PC-9 (cell line): Measurements from ENCODE around the gene MIOS. TPM values are rescaled to one million over a fixed set of nuclear protein-coding genes. Genes with fewer than 3 reads are reported as not detected.

Experiments used
- BruUV-seq: library from RNA; stranded (reverse); fragments of 400-500 nt; replicated peaks from 2 replicates; lab custom pipeline; 2021; lab: Mats Ljungman, UMichigan
- CTCF ChIA-PET: fragments of 300-600 bp; sonication (Branson Sonifier 250); formaldehyde crosslinking; loops from one replicate; lab custom pipeline; 2022; ENCODE audit warnings: antibody characterized with exemption; lab: Charles Lee
- POLR2A ChIA-PET: fragments of 300-600 bp; sonication (Branson Sonifier 250); formaldehyde crosslinking; loops from one replicate; lab custom pipeline; 2022; ENCODE audit warnings: antibody characterized with exemption; ENCODE audit not compliant: unreplicated experiment; lab: Charles Lee
- DNase-seq, 2 experiments: peaks; one replicate each; pipeline versions ENCODE4 v3.0.0 to v3.0.0-alpha.2; 2015 to 2022; ENCODE audit warnings: mixed read lengths in 1 of 2
- H2AFZ ChIP-seq: fragments of 200-600 bp; sonication (generic); 2 replicates; pipeline ENCODE4 v1.8.1; 2017; ENCODE audit warnings: antibody characterized with exemption
- H3F3A ChIP-seq: fragments of 200-600 bp; sonication (generic); 2 replicates; pipeline ENCODE4 v1.8.1; 2017; ENCODE audit warnings: antibody characterized with exemption, mild to moderate bottlenecking, low read depth; ENCODE audit not compliant: insufficient read depth
- H3K27ac ChIP-seq: fragments of 200-600 bp; sonication (generic); 2 replicates; pipeline ENCODE4 v1.6.1; 2016; ENCODE audit warnings: mixed run types
- H3K27me3 ChIP-seq: fragments of 200-600 bp; sonication (generic); 2 replicates; pipeline ENCODE4 v1.6.1; 2016; ENCODE audit warnings: low read depth, mixed run types; ENCODE audit not compliant: insufficient read depth
- H3K36me3 ChIP-seq: fragments of 200-600 bp; sonication (generic); 2 replicates; pipeline ENCODE4 v1.6.1; 2016; ENCODE audit warnings: low read depth, mixed run types
- H3K4me1 ChIP-seq: fragments of 200-600 bp; sonication (generic); replicated peaks from 2 replicates; pipeline ENCODE4 v1.6.1; 2016; ENCODE audit warnings: mixed run types; ENCODE audit not compliant: insufficient read depth
- H3K4me2 ChIP-seq: fragments of 200-600 bp; sonication (generic); 2 replicates; pipeline ENCODE4 v1.6.1; 2017; ENCODE audit warnings: mixed run types
- H3K4me3 ChIP-seq: fragments of 200-600 bp; sonication (generic); 2 replicates; pipeline ENCODE4 v1.6.1; 2016; ENCODE audit warnings: mixed run types
- H3K79me2 ChIP-seq: fragments of 200-600 bp; sonication (generic); 2 replicates; pipeline ENCODE4 v1.6.1; 2017; ENCODE audit warnings: low read depth, mixed run types
- H3K9me2 ChIP-seq: fragments of 200-600 bp; sonication (generic); 2 replicates; pipeline ENCODE4 v1.8.1; 2017; ENCODE audit warnings: mild to moderate bottlenecking; ENCODE audit not compliant: insufficient read depth
- H3K9me3 ChIP-seq: fragments of 200-600 bp; sonication (generic); 2 replicates; pipeline ENCODE4 v1.8.1; 2016; ENCODE audit warnings: low read depth; ENCODE audit not compliant: insufficient read depth
- H4K20me1 ChIP-seq: fragments of 200-600 bp; sonication (generic); 2 replicates; pipeline ENCODE4 v1.8.1; 2017; ENCODE audit not compliant: insufficient read depth
- CTCF ChIP-seq: fragments of 200-600 bp; sonication (generic); conservative IDR thresholded peaks from 2 replicates; pipeline ENCODE4 v1.6.1; 2017; ENCODE audit warnings: mixed run types, antibody characterized with exemption, mild to moderate bottlenecking, moderate library complexity
- EZH2 ChIP-seq: fragments of 200-600 bp; sonication (generic); IDR thresholded peaks from 2 replicates; pipeline ENCODE4 v1.8.0; 2017; ENCODE audit warnings: antibody characterized with exemption, low read depth
- intact Hi-C: fragments of 100-400 bp; cut with micrococcal nuclease; formaldehyde crosslinking; loops from one replicate; pipeline ENCODE4 v1.10.0; 2022; ENCODE audit not compliant: unreplicated experiment
- total RNA-seq: library from RNA; stranded (reverse); gene quantifications from 2 replicates; pipeline ENCODE4 v1.2.3, GENCODE V29; 2021

Gene MIOS
- total RNA-seq, 1 experiment from 2014 or later = 42.0 TPM

- H3F3A ChIP-seq = no peaks in the 10 kb centered on the region
- H3K79me2 ChIP-seq = peaks cover 38% of the 10 kb centered on the region
- no peak for TF ChIP-seq EZH2
- TF ChIP-seq CTCF = no peak
- no peak for DNase-seq
- peaks cover 43% of the 10 kb centered on the region; the same call in 1 of the 2 replicates for H3K36me3 ChIP-seq
- ChIA-PET CTCF (no interaction called here), POLR2A (interaction anchor here (0.7 kb wide), 1 partner anchor 8 kb away, joined by 3 read pairs; no protein-coding TSS in a partner anchor)
- no peaks in the 10 kb centered on the region for H3K27me3 ChIP-seq
- H3K4me2 ChIP-seq = no peak overlapping the region
- no TSS peak for BruUV-seq
- intact Hi-C loops = no loop called here
- H3K9me2 ChIP-seq = no peaks in the 10 kb centered on the region
- H3K4me3 ChIP-seq = no peak overlapping the region
- H3K4me1 ChIP-seq = no peaks in the 10 kb centered on the region
- no peaks in the 10 kb centered on the region for H3K9me3 ChIP-seq
- no peak overlapping the region for H3K27ac ChIP-seq
- H4K20me1 ChIP-seq = no peaks in the 10 kb centered on the region
- H2AFZ ChIP-seq = no peak overlapping the region
Observed at GRCh38 chr7:7576344-7576743, 9.7 kb downstream of the MIOS start.

DNA sequence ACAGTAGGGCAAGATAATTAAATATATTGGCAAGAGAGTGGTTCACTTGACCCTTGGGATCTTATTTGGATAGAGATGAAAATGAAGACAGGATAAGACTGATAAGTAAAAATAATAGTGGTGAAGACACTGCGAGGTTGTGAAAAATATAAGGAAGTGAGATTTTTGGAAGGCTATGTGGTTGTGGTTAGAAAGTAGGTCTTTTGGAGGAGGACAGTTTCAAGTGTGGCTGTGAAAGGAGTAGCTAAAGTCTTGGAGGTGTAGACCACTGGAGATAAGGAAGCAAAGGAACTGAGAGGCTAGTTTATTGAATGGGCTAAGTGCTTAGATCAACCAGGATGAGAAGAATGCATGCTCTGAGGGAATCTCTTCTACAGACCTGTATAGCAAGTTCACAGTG lies 11.2 kb downstream of the MIOS start:
- no peak overlapping the region for H3K4me2 ChIP-seq
- H4K20me1 ChIP-seq = no peaks in the 10 kb centered on the region
- CTCF ChIA-PET = no interaction called here
- no TSS peak for BruUV-seq
- POLR2A ChIA-PET = no interaction called here
- no peaks in the 10 kb centered on the region for H3F3A ChIP-seq
- peaks cover 32% of the 10 kb centered on the region; the same call in 1 of the 2 replicates for H3K36me3 ChIP-seq
- H3K27me3 ChIP-seq = no peaks in the 10 kb centered on the region
- H3K27ac ChIP-seq = no peak overlapping the region
- H3K79me2 ChIP-seq = peaks cover 23% of the 10 kb centered on the region
- H3K4me1 ChIP-seq = no peaks in the 10 kb centered on the region
- H3K9me3 ChIP-seq = no peaks in the 10 kb centered on the region
- H3K9me2 ChIP-seq = no peaks in the 10 kb centered on the region
- TF ChIP-seq EZH2 (no peak), CTCF (no peak)
- intact Hi-C loops = no loop called here
- H3K4me3 ChIP-seq = no peak overlapping the region
- no peak overlapping the region for H2AFZ ChIP-seq
- no peak for DNase-seq

- ChIA-PET POLR2A (interaction anchor here (0.6 to 0.7 kb wide), 2 partner anchors 12 to 48 kb away, joined by 3 to 6 read pairs; no protein-coding TSS in a partner anchor), CTCF (no interaction called here)
- no TSS peak for BruUV-seq
- H3K27me3 ChIP-seq = no peaks in the 10 kb centered on the region
- no peak overlapping the region for H3K27ac ChIP-seq
- H3K79me2 ChIP-seq = peaks cover 15% of the 10 kb centered on the region
- DNase-seq = no peak
- no peaks in the 10 kb centered on the region for H3K9me3 ChIP-seq
- H3K4me1 ChIP-seq = no peaks in the 10 kb centered on the region
- no peak overlapping the region for H3K4me3 ChIP-seq
- H2AFZ ChIP-seq = no peak overlapping the region
- peaks cover 23% of the 10 kb centered on the region; the same call in 1 of the 2 replicates for H3K36me3 ChIP-seq
- no peak for TF ChIP-seq CTCF
- TF ChIP-seq EZH2 = no peak
- H3K4me2 ChIP-seq = no peak overlapping the region
- H4K20me1 ChIP-seq = no peaks in the 10 kb centered on the region
- intact Hi-C loops = no loop called here
- no peaks in the 10 kb centered on the region for H3F3A ChIP-seq
- no peaks in the 10 kb centered on the region for H3K9me2 ChIP-seq
Observed at GRCh38 chr7:7579638-7580037, 13.0 kb downstream of the MIOS start.
